ENCODE measurements around the gene SMS. TPM values are rescaled to one million over a fixed set of nuclear protein-coding genes. Genes with fewer than 3 reads are reported as not detected.
"Not testable (repeated sequence)": the region's sequence is repeated elsewhere in the genome, so short reads cannot be mapped to it uniquely, and the experiment has no call there.

SMS gene
- total and polyA plus RNA-seq, 4 donors, result 54.3 to 110 (median 84.8) TPM

- Histone ChIP-seq H3K27ac (ENCODE audit: low read depth, low read length) (no peak overlapping the region), H3K27me3 (ENCODE audit: control insufficient read depth, insufficient read depth, low read length) (peaks cover 2% of the 10 kb centered on the region), H3K4me3 (ENCODE audit: low read depth, low read length) (no peak overlapping the region), H3K4me1 (ENCODE audit: control insufficient read depth, insufficient read depth, low read length) (peaks cover 5% of the 10 kb centered on the region), H3K9me3 (ENCODE audit: control insufficient read depth, insufficient read depth, low read length) (no peaks in the 10 kb centered on the region), H3K36me3 (ENCODE audit: control insufficient read depth, insufficient read depth, low read length) (no peaks in the 10 kb centered on the region)
- DNase-seq (ENCODE audit: low read depth in 4 of 6, low spot score in 6 of 6), result no peak
- WGBS (ENCODE audit: insufficient coverage), result 47% methylated on average over 1 of the region's 6 CpGs
Observed at GRCh38 chrX:21947671-21948070, 7.2 kb downstream of the SMS start.

- Histone ChIP-seq H3K9me3 (ENCODE audit: control insufficient read depth, insufficient read depth, low read length) (no peaks in the 10 kb centered on the region), H3K27ac (ENCODE audit: low read depth, low read length) (no peak overlapping the region), H3K4me1 (ENCODE audit: control insufficient read depth, insufficient read depth, low read length) (peaks cover 3% of the 10 kb centered on the region), H3K4me3 (ENCODE audit: low read depth, low read length) (no peak overlapping the region), H3K27me3 (ENCODE audit: control insufficient read depth, insufficient read depth, low read length) (peaks cover 2% of the 10 kb centered on the region), H3K36me3 (ENCODE audit: control insufficient read depth, insufficient read depth, low read length) (no peaks in the 10 kb centered on the region)
- 68% methylated on average over 3 of the region's 8 CpGs for WGBS (ENCODE audit: insufficient coverage)
- no peak for DNase-seq (ENCODE audit: low read depth in 4 of 6, low spot score in 6 of 6)
Observed at GRCh38 chrX:21948897-21949578, 8.5 kb downstream of the SMS start.

- Histone ChIP-seq H3K4me1 (ENCODE audit: control insufficient read depth, insufficient read depth, low read length) (peaks cover 3% of the 10 kb centered on the region), H3K9me3 (ENCODE audit: control insufficient read depth, insufficient read depth, low read length) (no peaks in the 10 kb centered on the region), H3K27me3 (ENCODE audit: control insufficient read depth, insufficient read depth, low read length) (peaks cover 2% of the 10 kb centered on the region), H3K27ac (ENCODE audit: low read depth, low read length) (no peak overlapping the region), H3K4me3 (ENCODE audit: low read depth, low read length) (no peak overlapping the region), H3K36me3 (ENCODE audit: control insufficient read depth, insufficient read depth, low read length) (no peaks in the 10 kb centered on the region)
- 73% methylated on average over 2 of the region's 5 CpGs for WGBS (ENCODE audit: insufficient coverage)
- no peak for DNase-seq (ENCODE audit: low read depth in 4 of 6, low spot score in 6 of 6)
Observed at GRCh38 chrX:21949689-21950088, 9.2 kb downstream of the SMS start.

- no CpG with 5 or more reads among the region's 1 CpG for WGBS (ENCODE audit: insufficient coverage)
Observed at GRCh38 chrX:21950557-21950956, 10.0 kb downstream of the SMS start.

GRCh38 chrX:21952624-21953023 is 12.1 kb downstream of the SMS start:
- Histone ChIP-seq H3K4me3 (ENCODE audit: low read depth, low read length) (no peak overlapping the region), H3K4me1 (ENCODE audit: control insufficient read depth, insufficient read depth, low read length) (no peaks in the 10 kb centered on the region), H3K27me3 (ENCODE audit: control insufficient read depth, insufficient read depth, low read length) (no peaks in the 10 kb centered on the region), H3K9me3 (ENCODE audit: control insufficient read depth, insufficient read depth, low read length) (no peaks in the 10 kb centered on the region), H3K27ac (ENCODE audit: low read depth, low read length) (no peak overlapping the region), H3K36me3 (ENCODE audit: control insufficient read depth, insufficient read depth, low read length) (no peaks in the 10 kb centered on the region)
- WGBS (ENCODE audit: insufficient coverage), result 75% methylated on average over 5 of the region's 6 CpGs
- DNase-seq (ENCODE audit: low read depth in 4 of 6, low spot score in 6 of 6), result no peak

More at GRCh38 chrX:21950557-21950956, 10.0 kb downstream of the SMS start:
- H3K4me3 ChIP-seq (ENCODE audit: low read depth, low read length); H3K36me3 ChIP-seq (ENCODE audit: control insufficient read depth, insufficient read depth, low read length); H3K4me1 ChIP-seq (ENCODE audit: control insufficient read depth, insufficient read depth, low read length); H3K27me3 ChIP-seq (ENCODE audit: control insufficient read depth, insufficient read depth, low read length); H3K27ac ChIP-seq (ENCODE audit: low read depth, low read length); DNase-seq (ENCODE audit: low read depth in 4 of 6, low spot score in 6 of 6); H3K9me3 ChIP-seq (ENCODE audit: control insufficient read depth, insufficient read depth, low read length): not testable (repeated sequence)

- not testable (repeated sequence) for H3K4me3 ChIP-seq (ENCODE audit: low read depth, low read length); H3K9me3 ChIP-seq (ENCODE audit: control insufficient read depth, insufficient read depth, low read length); H3K4me1 ChIP-seq (ENCODE audit: control insufficient read depth, insufficient read depth, low read length); H3K27ac ChIP-seq (ENCODE audit: low read depth, low read length); H3K27me3 ChIP-seq (ENCODE audit: control insufficient read depth, insufficient read depth, low read length); H3K36me3 ChIP-seq (ENCODE audit: control insufficient read depth, insufficient read depth, low read length); DNase-seq (ENCODE audit: low read depth in 4 of 6, low spot score in 6 of 6)
- WGBS (ENCODE audit: insufficient coverage), result no CpG with 5 or more reads among the region's 6 CpGs
Observed at GRCh38 chrX:21953195-21953830, 12.8 kb downstream of the SMS start.

GRCh38 chrX:21955403-21956189 is 15.1 kb downstream of the SMS start:
- DNase-seq (ENCODE audit: low read depth in 4 of 6, low spot score in 6 of 6), result no peak
- 100% methylated on average over 1 of the region's 7 CpGs for WGBS (ENCODE audit: insufficient coverage)
- no peak overlapping the region for H3K4me3 ChIP-seq (ENCODE audit: low read depth, low read length)
- H3K9me3 ChIP-seq (ENCODE audit: control insufficient read depth, insufficient read depth, low read length), result no peaks in the 10 kb centered on the region
- H3K27me3 ChIP-seq (ENCODE audit: control insufficient read depth, insufficient read depth, low read length), result no peaks in the 10 kb centered on the region
- no peaks in the 10 kb centered on the region for H3K36me3 ChIP-seq (ENCODE audit: control insufficient read depth, insufficient read depth, low read length)
- H3K27ac ChIP-seq (ENCODE audit: low read depth, low read length), result no peak overlapping the region
- H3K4me1 ChIP-seq (ENCODE audit: control insufficient read depth, insufficient read depth, low read length), result peaks cover 3% of the 10 kb centered on the region

GRCh38 chrX:21956783-21957182 is 16.3 kb downstream of the SMS start:
- no peak for DNase-seq (ENCODE audit: low read depth in 4 of 6, low spot score in 6 of 6)
- no peak overlapping the region for H3K27ac ChIP-seq (ENCODE audit: low read depth, low read length)
- H3K27me3 ChIP-seq (ENCODE audit: control insufficient read depth, insufficient read depth, low read length), result no peaks in the 10 kb centered on the region
- WGBS (ENCODE audit: insufficient coverage), result 98% methylated on average over 5 of the region's 7 CpGs
- no peak overlapping the region for H3K4me3 ChIP-seq (ENCODE audit: low read depth, low read length)
- peaks cover 3% of the 10 kb centered on the region for H3K4me1 ChIP-seq (ENCODE audit: control insufficient read depth, insufficient read depth, low read length)
- H3K36me3 ChIP-seq (ENCODE audit: control insufficient read depth, insufficient read depth, low read length), result no peaks in the 10 kb centered on the region
- no peaks in the 10 kb centered on the region for H3K9me3 ChIP-seq (ENCODE audit: control insufficient read depth, insufficient read depth, low read length)

GRCh38 chrX:21958187-21958586 is 17.7 kb downstream of the SMS start:
- no peaks in the 10 kb centered on the region for H3K27me3 ChIP-seq (ENCODE audit: control insufficient read depth, insufficient read depth, low read length)
- peaks cover 5% of the 10 kb centered on the region for H3K4me1 ChIP-seq (ENCODE audit: control insufficient read depth, insufficient read depth, low read length)
- H3K4me3 ChIP-seq (ENCODE audit: low read depth, low read length), result no peak overlapping the region
- H3K9me3 ChIP-seq (ENCODE audit: control insufficient read depth, insufficient read depth, low read length), result no peaks in the 10 kb centered on the region
- 98% methylated on average over 4 of the region's 8 CpGs for WGBS (ENCODE audit: insufficient coverage)
- no peak overlapping the region for H3K27ac ChIP-seq (ENCODE audit: low read depth, low read length)
- H3K36me3 ChIP-seq (ENCODE audit: control insufficient read depth, insufficient read depth, low read length), result no peaks in the 10 kb centered on the region
- no peak for DNase-seq (ENCODE audit: low read depth in 4 of 6, low spot score in 6 of 6)
